ENCODE results near the gene LAMA1. TPM values are rescaled to one million over a fixed set of nuclear protein-coding genes. Genes with fewer than 3 reads are reported as not detected.

Gene LAMA1, protein sequence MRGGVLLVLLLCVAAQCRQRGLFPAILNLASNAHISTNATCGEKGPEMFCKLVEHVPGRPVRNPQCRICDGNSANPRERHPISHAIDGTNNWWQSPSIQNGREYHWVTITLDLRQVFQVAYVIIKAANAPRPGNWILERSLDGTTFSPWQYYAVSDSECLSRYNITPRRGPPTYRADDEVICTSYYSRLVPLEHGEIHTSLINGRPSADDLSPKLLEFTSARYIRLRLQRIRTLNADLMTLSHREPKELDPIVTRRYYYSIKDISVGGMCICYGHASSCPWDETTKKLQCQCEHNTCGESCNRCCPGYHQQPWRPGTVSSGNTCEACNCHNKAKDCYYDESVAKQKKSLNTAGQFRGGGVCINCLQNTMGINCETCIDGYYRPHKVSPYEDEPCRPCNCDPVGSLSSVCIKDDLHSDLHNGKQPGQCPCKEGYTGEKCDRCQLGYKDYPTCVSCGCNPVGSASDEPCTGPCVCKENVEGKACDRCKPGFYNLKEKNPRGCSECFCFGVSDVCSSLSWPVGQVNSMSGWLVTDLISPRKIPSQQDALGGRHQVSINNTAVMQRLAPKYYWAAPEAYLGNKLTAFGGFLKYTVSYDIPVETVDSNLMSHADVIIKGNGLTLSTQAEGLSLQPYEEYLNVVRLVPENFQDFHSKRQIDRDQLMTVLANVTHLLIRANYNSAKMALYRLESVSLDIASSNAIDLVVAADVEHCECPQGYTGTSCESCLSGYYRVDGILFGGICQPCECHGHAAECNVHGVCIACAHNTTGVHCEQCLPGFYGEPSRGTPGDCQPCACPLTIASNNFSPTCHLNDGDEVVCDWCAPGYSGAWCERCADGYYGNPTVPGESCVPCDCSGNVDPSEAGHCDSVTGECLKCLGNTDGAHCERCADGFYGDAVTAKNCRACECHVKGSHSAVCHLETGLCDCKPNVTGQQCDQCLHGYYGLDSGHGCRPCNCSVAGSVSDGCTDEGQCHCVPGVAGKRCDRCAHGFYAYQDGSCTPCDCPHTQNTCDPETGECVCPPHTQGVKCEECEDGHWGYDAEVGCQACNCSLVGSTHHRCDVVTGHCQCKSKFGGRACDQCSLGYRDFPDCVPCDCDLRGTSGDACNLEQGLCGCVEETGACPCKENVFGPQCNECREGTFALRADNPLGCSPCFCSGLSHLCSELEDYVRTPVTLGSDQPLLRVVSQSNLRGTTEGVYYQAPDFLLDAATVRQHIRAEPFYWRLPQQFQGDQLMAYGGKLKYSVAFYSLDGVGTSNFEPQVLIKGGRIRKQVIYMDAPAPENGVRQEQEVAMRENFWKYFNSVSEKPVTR (N-terminal part only)
- 46.4 TPM for polyA plus RNA-seq (2013, experiment 1 of 2)
- 44.9 TPM for polyA plus RNA-seq (2013, experiment 2 of 2)

DNA sequence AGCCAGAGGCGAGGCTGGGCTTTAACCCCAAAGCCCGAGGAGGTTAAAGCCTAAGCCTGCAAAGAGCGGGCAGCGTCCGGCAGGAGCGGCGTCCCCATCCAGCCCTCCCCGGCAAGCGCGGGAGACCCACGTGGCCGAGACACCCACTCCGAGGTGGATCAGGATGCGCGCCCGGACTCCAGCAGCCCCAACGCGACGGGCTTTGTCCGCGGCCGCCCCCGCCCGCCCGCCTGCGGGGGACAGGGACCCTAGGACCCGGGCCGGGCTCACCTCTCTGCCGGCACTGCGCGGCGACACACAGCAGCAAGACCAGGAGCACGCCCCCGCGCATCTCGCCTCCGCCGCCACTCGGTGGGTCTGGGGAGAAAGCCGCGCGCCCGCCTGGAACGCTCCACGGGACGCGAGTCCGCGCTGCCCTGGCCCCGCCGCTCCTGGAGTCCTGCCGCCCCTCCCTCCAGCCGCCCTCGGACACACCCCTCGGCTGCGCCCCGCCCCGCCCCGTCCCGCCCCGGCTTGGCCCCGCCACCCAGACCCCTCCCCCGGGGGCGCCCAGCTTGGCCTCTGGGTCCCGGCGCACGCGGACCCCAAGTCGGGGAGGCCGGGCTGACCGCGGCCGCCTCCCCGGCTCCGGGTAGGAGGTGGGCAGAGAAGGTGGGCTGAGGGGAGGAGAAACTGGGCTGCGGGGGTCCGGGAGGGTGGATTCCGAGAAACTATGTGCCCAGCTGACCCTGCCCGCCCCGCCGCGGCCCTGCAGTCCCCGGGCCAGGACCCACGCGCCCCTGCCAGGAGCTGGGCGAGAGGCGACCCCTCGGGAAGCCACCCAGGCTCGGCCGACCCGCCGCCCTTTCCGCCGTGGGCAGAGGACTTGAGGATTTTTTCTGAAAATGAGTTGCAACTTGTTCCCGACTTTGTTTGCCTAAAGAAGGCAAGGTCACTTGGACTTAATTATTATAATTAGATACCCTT is at the start of gene LAMA1:
Gene LAMA1 (minus strand): TSS at position 408 of the 966 bp plus-strand sequence. CDS start 77 bp downstream, at position 331.
- Histone ChIP-seq H3K14ac (ENCODE audit: low read length) (peak within 1 kb of the TSS; percentile 95), H3K4me2 (ENCODE audit: insufficient read depth, low read length, poor library complexity, severe bottlenecking) (peak within 1 kb of the TSS; percentile 67), H2BK15ac (ENCODE audit: low read length) (peak within 1 kb of the TSS; percentile 85), H3K4me1 (ENCODE audit: control insufficient read depth in 2 of 2, insufficient read depth in 1 of 2, low read depth in 1 of 2, low read length in 2 of 2) (peaks cover 0 to 5% of the 10 kb centered on the region in 2 donors), H3K36me3 (replicated peaks in 1 of 2; ENCODE audit: control insufficient read depth in 2 of 2, insufficient read depth in 2 of 2, low read length in 2 of 2) (peaks cover 0 to 17% of the 10 kb centered on the region in 2 donors), H2BK12ac (ENCODE audit: low read length) (peak within 1 kb of the TSS; percentile 73), H3K9me3 (replicated peaks in 1 of 2; ENCODE audit: control insufficient read depth in 2 of 2, insufficient read depth in 1 of 2, low read depth in 1 of 2, low read length in 2 of 2) (peaks cover 0 to 25% of the 10 kb centered on the region in 2 donors), H4K8ac (ENCODE audit: low read depth, low read length) (no peak within 1 kb of the TSS), H2BK5ac (ENCODE audit: low read length) (peak within 1 kb of the TSS; percentile 96), H3K79me1 (ENCODE audit: low read depth, low read length) (peaks cover 2% of the 10 kb centered on the region), H2BK120ac (ENCODE audit: low read depth, low read length) (peak within 1 kb of the TSS; percentile 91), H3K9ac (ENCODE audit: low read depth, low read length, poor library complexity) (peak within 1 kb of the TSS; percentile 99), H3K23ac (ENCODE audit: low read depth, low read length, poor library complexity) (peak within 1 kb of the TSS; percentile 89), H3K18ac (ENCODE audit: low read length) (peak within 1 kb of the TSS; percentile 99), H3K4me3 (ENCODE audit: low read length in 2 of 2) (peak within 1 kb of the TSS; percentile 89 to 99), H3K4ac (ENCODE audit: low read length) (peak within 1 kb of the TSS; percentile 84), H2AFZ (ENCODE audit: low read length) (peak within 1 kb of the TSS; percentile 98), H3K27me3 (ENCODE audit: control insufficient read depth in 3 of 3, insufficient read depth in 3 of 3, low read depth in 1 of 3, low read length in 3 of 3) (no peaks in the 10 kb centered on the region), H4K91ac (ENCODE audit: low read depth, low read length, poor library complexity) (no peak within 1 kb of the TSS), H3K27ac (replicated peaks; ENCODE audit: low read length) (peak within 1 kb of the TSS; percentile 87), H2AK5ac (ENCODE audit: low read depth, low read length) (peak within 1 kb of the TSS; percentile 87)
- no CpG with 5 or more reads among the region's 95 CpGs for WGBS, 2 donors (ENCODE audit: extremely low coverage in 2 of 2, insufficient read length in 2 of 2, insufficient replicate concordance in 1 of 2)
- peak; percentile 71 for DNase-seq (ENCODE audit: low spot score)

- Histone ChIP-seq H3K4ac (ENCODE audit: low read length) (no peak overlapping the region), H3K4me2 (ENCODE audit: insufficient read depth, low read length, poor library complexity, severe bottlenecking) (no peak overlapping the region), H3K18ac (ENCODE audit: low read length) (no peak overlapping the region), H3K79me1 (ENCODE audit: low read depth, low read length) (no peaks in the 10 kb centered on the region), H3K36me3 (replicated peaks in 1 of 2; ENCODE audit: control insufficient read depth in 2 of 2, insufficient read depth in 2 of 2, low read length in 2 of 2) (no peaks in the 10 kb centered on the region), H2AFZ (ENCODE audit: low read length) (no peak overlapping the region), H3K4me1 (ENCODE audit: control insufficient read depth in 2 of 2, insufficient read depth in 1 of 2, low read depth in 1 of 2, low read length in 2 of 2) (peaks cover 0 to 2% of the 10 kb centered on the region in 2 donors), H2BK12ac (ENCODE audit: low read length) (no peak overlapping the region), H2BK120ac (ENCODE audit: low read depth, low read length) (no peak overlapping the region), H3K14ac (ENCODE audit: low read length) (no peak overlapping the region), H2BK5ac (ENCODE audit: low read length) (no peak overlapping the region), H2AK5ac (ENCODE audit: low read depth, low read length) (no peak overlapping the region), H3K9me3 (replicated peaks in 1 of 2; ENCODE audit: control insufficient read depth in 2 of 2, insufficient read depth in 1 of 2, low read depth in 1 of 2, low read length in 2 of 2) (no peaks in the 10 kb centered on the region), H2BK15ac (ENCODE audit: low read length) (no peak overlapping the region), H4K91ac (ENCODE audit: low read depth, low read length, poor library complexity) (no peak overlapping the region), H3K27ac (replicated peaks; ENCODE audit: low read length) (no peak overlapping the region), H3K27me3 (ENCODE audit: control insufficient read depth in 3 of 3, insufficient read depth in 3 of 3, low read depth in 1 of 3, low read length in 3 of 3) (no peaks in the 10 kb centered on the region), H3K23ac (ENCODE audit: low read depth, low read length, poor library complexity) (no peak overlapping the region), H4K8ac (ENCODE audit: low read depth, low read length) (no peak overlapping the region), H3K4me3 (ENCODE audit: low read length in 2 of 2) (no peak overlapping the region), H3K9ac (ENCODE audit: low read depth, low read length, poor library complexity) (no peak overlapping the region)
- WGBS, 2 donors (ENCODE audit: extremely low coverage in 2 of 2, insufficient read length in 2 of 2, insufficient replicate concordance in 1 of 2), result no CpG with 5 or more reads among the region's 11 CpGs
- DNase-seq (ENCODE audit: low spot score), result no peak
These were observed 48.3 kb upstream of the LAMA1 start for GRCh38 chr18:7165846-7166393.

- Histone ChIP-seq H3K4me3 (ENCODE audit: low read length in 2 of 2) (no peak overlapping the region), H3K27me3 (ENCODE audit: control insufficient read depth in 3 of 3, insufficient read depth in 3 of 3, low read depth in 1 of 3, low read length in 3 of 3) (no peaks in the 10 kb centered on the region), H3K23ac (ENCODE audit: low read depth, low read length, poor library complexity) (no peak overlapping the region), H3K18ac (ENCODE audit: low read length) (no peak overlapping the region), H2AK5ac (ENCODE audit: low read depth, low read length) (no peak overlapping the region), H3K79me1 (ENCODE audit: low read depth, low read length) (no peaks in the 10 kb centered on the region), H2BK15ac (ENCODE audit: low read length) (no peak overlapping the region), H2AFZ (ENCODE audit: low read length) (no peak overlapping the region), H3K4me2 (ENCODE audit: insufficient read depth, low read length, poor library complexity, severe bottlenecking) (no peak overlapping the region), H4K91ac (ENCODE audit: low read depth, low read length, poor library complexity) (no peak overlapping the region), H3K27ac (replicated peaks; ENCODE audit: low read length) (no peak overlapping the region), H3K4me1 (ENCODE audit: control insufficient read depth in 2 of 2, insufficient read depth in 1 of 2, low read depth in 1 of 2, low read length in 2 of 2) (peaks cover 0 to 2% of the 10 kb centered on the region in 2 donors), H2BK5ac (ENCODE audit: low read length) (no peak overlapping the region), H3K4ac (ENCODE audit: low read length) (no peak overlapping the region), H3K9ac (ENCODE audit: low read depth, low read length, poor library complexity) (no peak overlapping the region), H4K8ac (ENCODE audit: low read depth, low read length) (no peak overlapping the region), H3K36me3 (replicated peaks in 1 of 2; ENCODE audit: control insufficient read depth in 2 of 2, insufficient read depth in 2 of 2, low read length in 2 of 2) (no peaks in the 10 kb centered on the region), H3K14ac (ENCODE audit: low read length) (no peak overlapping the region), H3K9me3 (replicated peaks in 1 of 2; ENCODE audit: control insufficient read depth in 2 of 2, insufficient read depth in 1 of 2, low read depth in 1 of 2, low read length in 2 of 2) (no peaks in the 10 kb centered on the region), H2BK12ac (ENCODE audit: low read length) (no peak overlapping the region), H2BK120ac (ENCODE audit: low read depth, low read length) (no peak overlapping the region)
- no CpG with 5 or more reads among the region's 8 CpGs for WGBS, 2 donors (ENCODE audit: extremely low coverage in 2 of 2, insufficient read length in 2 of 2, insufficient replicate concordance in 1 of 2)
- no peak for DNase-seq (ENCODE audit: low spot score)
These were observed 46.9 kb upstream of the LAMA1 start for GRCh38 chr18:7164323-7165004.
